Cortex of kidney (tissue), 1 donor: Measurements from ENCODE around the gene COL17A1.

Experiments used
- DNase-seq: peaks from one replicate; lab custom pipeline; 2025; lab: John Stamatoyannopoulos, UW

The COL17A1 gene

DNA sequence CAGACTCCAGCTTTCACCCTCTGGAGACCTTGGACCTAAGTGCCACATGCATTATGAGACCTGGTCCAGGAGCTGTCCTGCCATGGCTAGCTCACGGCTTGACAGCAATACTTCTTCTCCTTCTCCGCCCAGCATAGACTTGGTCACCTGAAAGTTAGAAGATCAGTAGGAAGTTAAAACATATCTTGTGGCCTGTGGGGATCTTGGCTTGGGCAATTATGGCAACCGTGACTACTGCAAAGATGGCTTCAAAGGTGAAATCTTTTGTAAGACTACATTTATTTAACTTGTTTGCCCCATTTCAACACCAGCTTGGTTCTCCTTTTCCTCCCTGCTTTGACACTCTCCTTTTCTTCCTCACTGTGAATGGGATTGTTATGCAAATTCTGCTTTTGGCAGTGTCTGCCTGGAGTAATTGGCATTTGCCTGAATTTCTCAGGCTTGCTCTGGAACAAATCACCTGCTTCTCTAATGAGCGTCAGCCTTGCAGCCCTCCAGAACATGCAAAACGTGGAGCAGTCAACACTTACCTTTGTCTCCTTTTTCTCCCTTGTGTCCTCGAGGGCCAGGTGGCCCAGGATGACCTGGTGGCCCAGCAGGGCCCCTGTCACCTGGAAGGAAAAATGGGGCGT, 53.4 kb downstream of the COL17A1 start:
- no peak for DNase-seq

GRCh38 chr10:104031631-104032030, 54.0 kb downstream of the COL17A1 start:
- DNase-seq: no peak

DNA sequence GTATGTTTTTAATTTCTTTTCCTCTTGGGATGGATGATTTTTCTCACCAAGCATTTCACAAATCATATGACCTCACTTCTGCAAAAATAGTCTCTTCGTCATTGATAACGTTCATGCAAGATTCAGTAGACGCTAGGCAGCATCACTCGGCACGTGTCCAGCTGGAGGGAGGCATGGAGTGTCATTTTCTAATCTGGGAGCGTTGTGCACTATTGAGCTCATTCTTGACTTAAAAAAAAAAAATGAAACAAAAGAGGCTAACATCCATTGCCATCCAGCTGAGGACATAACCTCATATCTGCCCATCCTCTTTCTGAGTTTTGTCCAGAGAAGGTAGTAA, 56.2 kb downstream of the COL17A1 start:
- no peak for DNase-seq

GRCh38 chr10:104028823-104029520, 56.7 kb downstream of the COL17A1 start:
- DNase-seq: no peak

DNA sequence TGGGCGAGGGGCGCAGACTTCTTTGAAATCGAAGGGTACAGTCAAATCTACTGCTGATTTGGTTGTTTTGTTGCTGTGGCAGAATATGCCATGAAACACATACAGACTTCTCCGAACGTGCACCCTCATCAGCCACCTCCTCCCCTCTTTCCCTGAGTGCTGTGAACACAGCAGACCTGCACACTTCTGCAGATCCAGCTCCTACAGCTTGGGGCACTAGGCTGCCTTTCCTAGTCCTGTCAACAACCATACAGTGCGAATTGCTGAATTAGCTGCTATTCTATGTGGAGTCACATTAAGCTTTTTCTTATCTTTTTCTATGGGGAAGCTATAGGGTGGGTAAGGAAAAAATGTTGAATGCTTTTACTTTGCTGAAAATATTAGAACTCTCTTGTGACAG, 57.5 kb downstream of the COL17A1 start:
- DNase-seq: no peak

DNA sequence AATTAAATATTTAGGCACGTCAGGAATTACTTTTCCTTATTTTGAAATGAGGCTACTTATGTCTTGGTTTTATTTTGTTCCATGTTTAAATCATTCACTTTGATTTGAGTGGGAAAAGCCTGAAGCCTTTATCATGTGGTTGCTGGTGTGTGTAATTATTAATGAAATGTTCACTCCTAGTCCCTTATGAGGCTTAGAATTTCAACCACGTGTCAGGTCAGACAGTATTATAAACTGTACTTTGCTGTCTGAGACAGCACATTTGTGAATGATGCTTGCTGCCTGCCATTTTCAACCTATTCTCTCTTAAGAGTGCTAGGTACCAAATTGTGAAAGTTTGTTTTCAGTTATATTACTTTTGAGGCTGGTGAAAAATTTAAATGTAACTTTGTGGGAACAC, 58.9 kb downstream of the COL17A1 start:
- no peak for DNase-seq

DNA sequence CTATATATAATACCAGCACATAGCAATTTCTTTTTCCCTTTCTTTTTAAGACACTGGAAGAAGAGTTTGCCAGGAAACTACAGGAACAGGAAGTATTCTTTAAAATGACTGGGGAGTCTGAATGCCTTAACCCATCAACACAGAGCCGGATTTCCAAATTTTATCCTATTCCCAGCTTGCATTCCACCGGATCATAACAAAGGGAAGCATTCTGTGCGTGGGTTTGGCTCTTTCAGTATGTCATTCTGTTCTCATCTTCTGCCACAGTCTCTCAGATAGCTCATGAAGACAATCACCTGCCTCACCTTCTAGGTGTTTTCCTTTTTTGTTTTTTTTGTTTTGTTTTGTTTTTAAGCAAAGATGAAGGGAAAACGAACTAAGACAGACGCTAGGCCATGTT, 60.2 kb downstream of the COL17A1 start:
- no peak for DNase-seq

DNA sequence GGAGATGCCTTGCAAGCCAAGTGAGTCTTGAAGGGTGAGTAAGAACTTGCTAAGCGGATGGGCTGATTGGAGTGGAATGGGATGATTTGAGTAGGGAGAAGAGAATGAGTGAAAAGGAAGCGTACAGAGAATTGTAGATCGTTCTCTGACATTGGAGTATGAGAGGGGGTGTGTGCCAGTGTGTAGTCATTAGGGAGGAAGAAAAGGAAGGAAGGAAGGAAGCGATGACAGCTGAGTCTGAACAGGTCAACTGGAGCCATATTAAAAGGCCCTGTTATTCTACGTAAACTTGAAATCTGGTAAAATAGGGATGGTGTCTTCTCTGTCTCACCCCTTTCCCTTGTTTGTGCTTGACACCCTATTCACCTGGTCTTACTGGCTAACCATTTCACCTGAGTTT, 63.7 kb downstream of the COL17A1 start:
- DNase-seq: no peak

DNA sequence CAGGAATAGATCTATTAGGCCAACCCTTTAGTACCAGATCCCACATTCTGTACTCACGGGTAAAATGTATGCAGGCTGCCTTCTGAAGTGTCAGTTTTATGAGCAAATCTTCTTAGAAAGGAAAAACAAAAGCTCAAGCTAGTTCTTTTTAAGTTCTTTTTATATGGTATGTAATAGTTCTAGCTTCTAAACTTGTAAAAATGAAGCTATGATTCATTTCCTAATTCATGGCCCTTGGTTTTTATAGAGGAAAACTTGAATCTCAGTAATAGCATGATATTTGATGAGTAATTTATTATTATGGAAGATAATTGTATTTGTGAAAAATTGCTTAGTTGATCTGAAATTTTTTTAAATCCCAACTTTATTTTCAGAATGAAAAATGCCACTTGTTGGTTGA, 64.4 kb downstream of the COL17A1 start:
- DNase-seq: no peak

- DNase-seq: no peak
These were observed 65.7 kb downstream of the COL17A1 start for GRCh38 chr10:104020020-104020419.

- no peak for DNase-seq
These were observed 67.2 kb downstream of the COL17A1 start for GRCh38 chr10:104018471-104018870.

DNA sequence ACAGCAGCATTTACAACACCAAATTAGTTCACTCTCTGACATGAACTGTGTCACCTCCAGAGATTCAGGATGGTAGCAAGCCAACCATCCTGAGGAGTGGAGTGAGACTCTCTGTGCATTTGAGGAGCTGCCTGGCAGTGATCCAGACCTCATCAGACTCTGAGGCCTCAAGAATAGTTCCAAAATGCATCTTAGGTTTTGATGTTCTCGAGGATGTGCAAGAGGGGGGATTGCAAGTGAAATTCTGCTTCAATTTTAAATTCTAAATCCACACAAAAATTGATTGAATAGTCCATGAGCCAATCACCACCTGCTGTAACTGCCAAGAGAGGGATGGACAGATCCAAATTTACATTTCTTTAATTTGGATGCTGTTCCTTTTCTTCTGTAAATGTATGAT, 69.0 kb downstream of the COL17A1 start:
- no peak for DNase-seq

DNA sequence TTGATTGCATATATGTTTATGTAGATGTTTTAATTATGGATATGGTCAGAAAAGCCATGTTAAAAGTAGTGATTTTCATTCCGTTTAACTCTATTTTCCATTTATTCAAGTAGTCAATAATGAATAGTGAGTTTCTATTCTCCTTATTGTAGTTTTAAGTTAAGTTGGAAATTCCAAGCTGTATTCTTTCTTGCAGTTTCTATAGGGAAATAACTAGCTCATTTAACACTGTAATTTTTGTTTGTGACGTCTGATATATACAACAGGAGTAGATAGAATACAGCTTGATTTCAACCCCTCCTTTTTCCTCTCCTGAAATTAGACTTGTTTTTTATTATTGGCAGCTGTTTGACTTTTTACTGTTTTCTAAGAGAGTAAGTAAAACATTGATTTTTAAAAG, 71.5 kb downstream of the COL17A1 start:
- no peak for DNase-seq

DNA sequence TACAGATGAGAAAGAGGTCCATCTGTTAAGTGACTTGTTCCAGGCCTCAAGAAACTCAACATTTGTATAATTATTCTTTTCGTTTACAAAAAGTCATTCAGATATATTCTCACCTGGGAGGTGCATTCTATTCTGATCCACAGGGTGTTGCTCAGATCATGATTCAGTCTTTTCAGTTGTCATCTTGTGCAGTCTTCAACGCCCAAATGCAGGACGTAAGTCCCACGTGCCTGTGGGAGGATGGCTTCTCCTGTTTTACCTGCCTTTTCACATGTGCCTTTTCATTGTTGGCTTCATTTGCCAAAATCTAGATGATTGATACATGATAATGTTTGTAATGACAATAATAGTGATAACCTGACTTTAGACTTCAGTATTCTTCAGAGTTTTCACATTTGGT, 72.2 kb downstream of the COL17A1 start:
- no peak for DNase-seq

DNA sequence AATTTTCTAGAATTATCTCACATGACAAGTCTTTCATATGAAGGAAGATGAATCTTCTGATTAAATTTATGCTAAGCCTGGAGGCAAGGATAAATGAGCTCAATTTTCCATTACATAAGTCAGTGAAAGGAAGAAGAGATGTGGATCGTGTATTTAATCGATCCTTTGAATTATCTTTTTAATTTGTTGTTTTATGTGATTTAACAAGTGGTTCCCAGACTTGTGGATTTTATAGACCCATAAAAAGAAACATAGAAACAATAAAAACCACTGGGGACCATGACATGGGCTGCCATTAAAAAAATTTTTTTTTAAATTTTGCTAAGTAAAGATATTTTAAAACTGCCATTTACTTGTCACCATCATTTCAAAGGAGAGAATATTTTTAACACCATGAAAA, 73.8 kb downstream of the COL17A1 start:
- no peak for DNase-seq

DNA sequence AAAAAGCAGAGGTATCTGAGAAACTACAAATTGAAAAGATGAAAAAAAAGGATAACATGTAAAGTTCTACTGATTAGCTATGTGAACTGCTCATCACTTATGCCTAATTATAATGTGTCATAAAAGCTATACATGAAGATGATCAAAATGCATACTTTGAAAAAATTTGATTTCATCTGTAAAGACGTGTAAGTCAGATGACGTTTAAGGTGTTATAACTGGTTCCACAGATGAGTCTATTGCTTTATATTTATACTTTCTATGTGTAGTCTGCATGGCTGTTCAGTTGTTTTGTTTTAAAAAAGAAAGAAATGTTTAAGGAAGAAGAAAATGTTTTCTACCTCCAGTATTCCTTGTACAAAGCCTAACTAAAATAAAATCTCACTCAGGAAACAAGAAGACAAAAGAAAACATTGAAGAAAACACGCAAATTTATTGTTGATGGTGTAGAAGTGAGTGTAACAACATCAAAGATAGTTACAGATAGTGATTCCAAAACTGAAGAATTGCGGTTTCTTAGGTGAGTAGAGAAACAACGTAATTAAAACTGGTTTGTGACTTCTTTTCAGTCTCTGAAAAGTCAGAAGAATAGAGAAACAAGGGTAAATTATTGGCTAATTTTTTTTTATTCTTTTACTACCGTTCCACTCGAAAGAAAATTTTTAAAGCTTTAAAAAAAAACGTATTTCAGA, 80.4 kb downstream of the COL17A1 start:
- DNase-seq: no peak

GRCh38 chr10:104002911-104003310, 82.8 kb downstream of the COL17A1 start:
- no peak for DNase-seq

GRCh38 chr10:103998805-103999204, 86.9 kb downstream of the COL17A1 start:
- DNase-seq: no peak

- no peak for DNase-seq
These were observed 90.5 kb downstream of the COL17A1 start for GRCh38 chr10:103995134-103995533.

DNA sequence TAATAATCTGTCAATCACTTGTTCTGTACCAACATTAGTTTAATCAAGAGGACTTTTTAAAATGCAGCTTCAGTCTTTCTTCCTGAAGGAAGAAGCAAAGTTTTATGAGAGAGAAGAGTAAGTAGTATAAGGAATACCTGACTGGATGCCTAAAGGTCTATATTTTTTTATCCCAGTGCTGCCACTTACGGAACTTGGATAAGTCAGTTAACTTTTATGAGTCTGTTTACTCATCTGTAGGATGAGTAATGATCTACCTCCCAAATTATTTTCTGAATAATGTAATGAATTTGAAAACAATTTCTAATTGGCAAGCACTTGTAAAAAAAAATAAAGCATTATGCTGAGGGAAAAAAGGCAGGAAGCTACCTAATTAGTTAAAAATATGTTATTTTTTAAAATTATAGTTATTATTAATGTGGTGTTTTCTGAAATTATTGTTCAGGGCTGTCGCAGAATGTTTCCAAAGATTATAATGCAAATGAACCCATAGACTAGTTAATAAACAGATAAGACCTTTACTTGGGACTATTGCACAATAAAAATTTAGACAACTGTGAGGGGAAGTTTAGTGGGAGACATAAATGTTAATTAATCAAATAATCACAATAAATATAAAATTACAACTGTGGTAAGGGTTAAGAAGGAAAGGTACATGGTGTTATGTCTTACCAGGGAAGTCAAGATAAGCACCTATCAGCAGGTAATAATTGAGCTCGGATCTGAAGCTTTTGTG, 94.1 kb downstream of the COL17A1 start:
- no peak for DNase-seq

- DNase-seq: no peak
These were observed 95.1 kb downstream of the COL17A1 start for GRCh38 chr10:103990531-103990930.

DNA sequence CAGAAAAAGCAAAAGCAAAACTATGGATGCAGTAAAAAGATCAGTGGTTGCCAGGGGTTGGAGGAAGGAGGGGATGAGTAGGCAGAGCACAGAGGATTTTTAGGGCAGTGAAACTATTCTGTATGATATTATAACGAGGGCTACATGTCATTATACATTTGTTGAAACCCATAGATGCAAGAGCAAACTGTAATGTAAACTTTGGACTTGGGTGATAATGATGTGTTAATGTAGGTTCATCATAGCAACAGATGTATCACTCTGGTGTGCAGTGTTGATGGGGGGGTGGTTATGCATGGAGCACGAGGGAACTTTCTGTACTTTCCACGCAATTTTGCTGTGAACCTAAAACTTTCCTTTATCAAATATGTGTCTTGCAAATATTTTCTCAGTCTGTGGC, 95.6 kb downstream of the COL17A1 start:
- no peak for DNase-seq

DNA sequence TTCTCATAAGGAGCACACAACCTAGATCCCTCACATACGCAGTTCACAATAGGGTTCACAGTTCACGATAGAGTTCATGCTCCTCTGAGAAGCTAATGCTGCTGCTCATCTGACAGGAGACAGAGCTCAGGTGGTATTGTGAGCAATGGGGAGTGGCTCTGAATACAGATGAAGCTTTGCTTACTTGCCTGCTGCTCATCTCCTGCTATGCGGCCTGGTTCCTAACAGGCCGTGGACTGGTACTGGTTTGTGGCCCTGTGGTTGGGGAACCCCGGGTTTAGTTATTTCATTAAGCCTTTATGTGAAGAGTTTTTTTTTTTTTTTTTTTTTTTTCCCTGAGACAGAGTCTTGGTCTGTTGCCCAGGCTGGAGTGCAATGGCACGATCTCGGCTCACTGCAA, 99.3 kb downstream of the COL17A1 start:
- DNase-seq: no peak
